ENCODE measurements around the gene SYNGR2. TPM values are rescaled to one million over a fixed set of nuclear protein-coding genes. Genes with fewer than 3 reads are reported as not detected.
A peak's percentile ranks its signal among the peaks of the same experiment; 100 is the strongest.

The SYNGR2 gene
- total RNA-seq, 1 donor from 2014 or later = 57.6 TPM

- Mint-ChIP-seq H3K36me3 (ENCODE audit: low read depth) (no peaks in the 10 kb centered on the region), H3K9me3 (ENCODE audit: low read depth) (no peaks in the 10 kb centered on the region), H3K4me1 (ENCODE audit: low read depth) (peaks cover 21% of the 10 kb centered on the region), H3K27me3 (ENCODE audit: low read depth) (no peaks in the 10 kb centered on the region), H3K4me3 (ENCODE audit: unreplicated experiment) (no peak overlapping the region), H3K27ac (ENCODE audit: unreplicated experiment) (peak overlapping the region; percentile 60)
- no peak for DNase-seq (ENCODE audit: low spot score)
- TF ChIP-seq, protein P1, sequence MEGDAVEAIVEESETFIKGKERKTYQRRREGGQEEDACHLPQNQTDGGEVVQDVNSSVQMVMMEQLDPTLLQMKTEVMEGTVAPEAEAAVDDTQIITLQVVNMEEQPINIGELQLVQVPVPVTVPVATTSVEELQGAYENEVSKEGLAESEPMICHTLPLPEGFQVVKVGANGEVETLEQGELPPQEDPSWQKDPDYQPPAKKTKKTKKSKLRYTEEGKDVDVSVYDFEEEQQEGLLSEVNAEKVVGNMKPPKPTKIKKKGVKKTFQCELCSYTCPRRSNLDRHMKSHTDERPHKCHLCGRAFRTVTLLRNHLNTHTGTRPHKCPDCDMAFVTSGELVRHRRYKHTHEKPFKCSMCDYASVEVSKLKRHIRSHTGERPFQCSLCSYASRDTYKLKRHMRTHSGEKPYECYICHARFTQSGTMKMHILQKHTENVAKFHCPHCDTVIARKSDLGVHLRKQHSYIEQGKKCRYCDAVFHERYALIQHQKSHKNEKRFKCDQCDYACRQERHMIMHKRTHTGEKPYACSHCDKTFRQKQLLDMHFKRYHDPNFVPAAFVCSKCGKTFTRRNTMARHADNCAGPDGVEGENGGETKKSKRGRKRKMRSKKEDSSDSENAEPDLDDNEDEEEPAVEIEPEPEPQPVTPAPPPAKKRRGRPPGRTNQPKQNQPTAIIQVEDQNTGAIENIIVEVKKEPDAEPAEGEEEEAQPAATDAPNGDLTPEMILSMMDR (IDR thresholded peaks at IDR 0.05) = no peak
Observed at GRCh38 chr17:78180083-78180482, 11.7 kb downstream of the SYNGR2 start.

GRCh38 chr17:78180508-78180907 is 12.1 kb downstream of the SYNGR2 start:
- H3K27me3 Mint-ChIP-seq (ENCODE audit: low read depth) = no peaks in the 10 kb centered on the region
- peaks cover 24% of the 10 kb centered on the region for H3K4me1 Mint-ChIP-seq (ENCODE audit: low read depth)
- TF ChIP-seq, protein P1 (IDR thresholded peaks at IDR 0.05) = no peak

GRCh38 chr17:78182504-78182903 is 14.1 kb downstream of the SYNGR2 start:
- Mint-ChIP-seq H3K27me3 (ENCODE audit: low read depth) (no peaks in the 10 kb centered on the region), H3K27ac (ENCODE audit: unreplicated experiment) (no peak overlapping the region), H3K4me3 (ENCODE audit: unreplicated experiment) (no peak overlapping the region), H3K4me1 (ENCODE audit: low read depth) (peaks cover 33% of the 10 kb centered on the region), H3K9me3 (ENCODE audit: low read depth) (no peaks in the 10 kb centered on the region), H3K36me3 (ENCODE audit: low read depth) (no peaks in the 10 kb centered on the region)
- TF ChIP-seq, protein P1 (IDR thresholded peaks at IDR 0.05) = no peak
- DNase-seq (ENCODE audit: low spot score) = no peak

More at GRCh38 chr17:78180508-78180907, 12.1 kb downstream of the SYNGR2 start:
- Mint-ChIP-seq H3K9me3 (ENCODE audit: low read depth) (no peaks in the 10 kb centered on the region), H3K36me3 (ENCODE audit: low read depth) (no peaks in the 10 kb centered on the region), H3K27ac (ENCODE audit: unreplicated experiment) (peak overlapping the region; percentile 60), H3K4me3 (ENCODE audit: unreplicated experiment) (no peak overlapping the region)
- no peak for DNase-seq (ENCODE audit: low spot score)

GRCh38 chr17:78183916-78184315 is 15.5 kb downstream of the SYNGR2 start:
- Mint-ChIP-seq H3K4me3 (ENCODE audit: unreplicated experiment) (no peak overlapping the region), H3K4me1 (ENCODE audit: low read depth) (peaks cover 41% of the 10 kb centered on the region), H3K9me3 (ENCODE audit: low read depth) (no peaks in the 10 kb centered on the region), H3K36me3 (ENCODE audit: low read depth) (no peaks in the 10 kb centered on the region), H3K27ac (ENCODE audit: unreplicated experiment) (no peak overlapping the region), H3K27me3 (ENCODE audit: low read depth) (no peaks in the 10 kb centered on the region)
- TF ChIP-seq, protein P1 (IDR thresholded peaks at IDR 0.05) = no peak
- no peak for DNase-seq (ENCODE audit: low spot score)

DNA sequence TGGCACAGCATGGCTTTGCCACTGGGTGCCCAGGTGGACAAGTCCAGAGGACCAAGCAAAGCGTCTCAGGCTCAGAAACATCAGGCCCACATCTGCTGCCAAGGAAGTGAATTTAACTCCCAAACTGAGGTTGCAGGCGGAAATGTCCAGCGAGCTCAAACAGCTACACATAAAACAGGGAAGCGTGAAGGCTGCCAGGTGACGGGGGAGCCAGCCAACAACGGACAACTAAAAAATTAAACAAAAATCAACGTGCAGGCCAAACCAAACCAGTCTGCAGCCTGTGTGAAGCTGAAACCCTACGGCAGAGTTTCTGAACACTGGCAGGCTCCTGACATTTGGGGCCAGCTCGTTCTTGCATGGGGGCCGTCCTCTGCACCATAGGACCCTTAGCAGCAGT is 16.0 kb downstream of the SYNGR2 start:
- DNase-seq (ENCODE audit: low spot score) = no peak
- Mint-ChIP-seq H3K9me3 (ENCODE audit: low read depth) (no peaks in the 10 kb centered on the region), H3K27me3 (ENCODE audit: low read depth) (no peaks in the 10 kb centered on the region), H3K27ac (ENCODE audit: unreplicated experiment) (no peak overlapping the region), H3K36me3 (ENCODE audit: low read depth) (no peaks in the 10 kb centered on the region), H3K4me1 (ENCODE audit: low read depth) (peaks cover 37% of the 10 kb centered on the region), H3K4me3 (ENCODE audit: unreplicated experiment) (no peak overlapping the region)
- TF ChIP-seq, protein P1 (IDR thresholded peaks at IDR 0.05) = no peak
